Stimulated activated CD4-positive, alpha-beta T cell treated with anti-CD3 and anti-CD28 coated beads, TNF-alpha, amount 100 ng/mL, for 1 hour (primary cell): Measurements from ENCODE around the gene PRKCI.
"Not testable (repeated sequence)": the region's sequence is repeated elsewhere in the genome, so short reads cannot be mapped to it uniquely, and the experiment has no call there.

Experiments
- DNase-seq, 3 donors: peaks; one replicate each; pipeline ENCODE4 v3.0.0-alpha.2; 2020; ENCODE audit warnings: low read depth in 3 of 3, low spot score in 1 of 3

PRKCI gene

DNA sequence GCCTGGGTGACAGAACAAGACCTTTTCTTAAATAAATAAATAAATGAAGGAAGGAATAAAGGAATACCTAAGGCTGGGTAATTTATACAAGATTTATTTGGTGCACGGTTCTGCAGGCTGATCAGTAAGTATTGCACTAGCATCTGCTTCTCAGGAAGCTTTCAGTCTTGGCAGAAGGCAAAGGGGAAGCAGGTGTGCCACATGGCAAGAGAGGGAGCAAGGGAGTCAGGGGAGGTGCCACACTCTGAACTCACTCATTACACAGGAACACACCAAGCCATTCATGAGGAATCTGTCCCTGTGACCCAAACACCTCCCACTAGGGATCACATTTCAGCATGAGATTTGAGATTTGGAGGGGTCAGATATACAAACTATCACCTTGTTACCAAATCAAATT, 56.4 kb downstream of the PRKCI start:
- DNase-seq = no peak

DNA sequence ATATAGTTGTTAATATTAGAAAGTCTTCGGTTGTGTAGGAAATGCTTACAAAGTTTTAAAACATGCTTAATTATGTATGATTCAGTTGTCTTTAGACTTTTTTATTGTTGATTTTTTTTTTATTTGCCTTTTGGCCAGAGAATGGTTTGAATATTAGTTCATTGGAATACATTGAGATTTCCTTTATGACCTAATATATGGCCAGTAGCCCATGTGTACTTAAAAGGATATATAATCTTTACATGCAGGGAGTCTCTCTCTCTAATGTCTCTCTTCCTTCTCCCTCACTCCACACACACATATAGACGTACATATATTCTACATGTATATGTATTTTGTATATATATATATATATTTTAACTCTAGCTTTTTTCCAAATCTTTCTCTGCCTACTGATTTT, 68.0 kb downstream of the PRKCI start:
- DNase-seq = no peak

- no peak for DNase-seq
These were observed 73.4 kb downstream of the PRKCI start for GRCh38 chr3:170295586-170295985.

GRCh38 chr3:170296703-170297102, 74.5 kb downstream of the PRKCI start:
- no peak for DNase-seq

DNA sequence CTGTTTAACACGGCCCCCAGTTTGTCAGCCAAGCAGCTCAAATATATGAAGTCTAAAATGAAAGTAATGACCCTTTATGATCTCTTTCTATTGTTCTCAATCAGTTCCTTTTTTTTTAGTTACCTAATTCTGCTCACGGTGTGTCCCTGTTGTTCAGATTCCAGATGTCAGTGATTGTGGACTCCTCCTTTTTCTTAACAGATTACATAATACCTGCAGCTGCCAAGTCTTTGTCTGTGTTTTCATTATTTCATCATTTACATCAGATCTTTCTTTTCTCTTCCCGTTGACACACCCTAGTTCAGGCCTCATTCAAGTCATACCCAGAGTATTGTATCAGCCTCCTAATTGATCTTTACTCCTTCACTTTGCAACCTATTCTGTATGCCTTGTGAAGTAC, 79.2 kb downstream of the PRKCI start:
- no peak for DNase-seq

GRCh38 chr3:170302008-170302407, 79.8 kb downstream of the PRKCI start:
- DNase-seq = no peak

GRCh38 chr3:170306015-170306414, 83.8 kb downstream of the PRKCI start:
- DNase-seq = no peak

DNA sequence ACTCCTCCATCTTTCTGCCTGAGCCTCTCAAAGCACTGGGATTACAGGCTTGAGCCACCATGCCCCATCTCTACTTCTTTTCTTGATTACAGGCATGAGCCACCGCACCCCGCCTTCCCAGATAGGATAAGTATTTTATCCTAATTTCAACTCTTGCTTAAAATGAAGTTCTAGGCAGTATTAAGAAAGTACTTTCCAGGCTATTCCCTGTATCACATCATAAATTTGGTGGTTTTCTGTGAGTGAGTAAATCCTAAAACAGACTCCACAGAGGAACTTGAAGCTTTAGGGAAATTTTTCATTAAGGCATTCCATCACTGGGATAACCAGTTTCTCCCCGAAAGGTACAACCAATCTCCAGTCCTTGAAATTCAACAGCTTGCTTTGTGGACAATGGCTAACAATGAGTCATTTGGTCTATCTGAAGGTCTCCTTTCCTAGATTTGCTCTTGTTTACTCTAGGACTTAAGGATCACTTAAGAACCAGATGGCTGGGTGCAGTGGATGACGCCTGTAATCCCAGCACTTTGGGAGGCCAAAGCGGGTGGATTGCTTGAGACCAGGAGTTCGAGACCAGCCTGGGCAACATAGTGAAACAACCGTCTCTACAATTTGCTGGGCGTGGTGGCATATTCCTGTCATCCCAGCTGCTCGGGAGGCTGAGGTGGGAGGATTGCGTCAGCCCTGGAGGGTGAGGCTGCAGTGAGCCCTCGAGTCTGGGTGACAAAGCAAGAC, 85.6 kb downstream of the PRKCI start:
- no peak for DNase-seq

GRCh38 chr3:170309046-170309445, 86.8 kb downstream of the PRKCI start:
- DNase-seq = no peak

DNA sequence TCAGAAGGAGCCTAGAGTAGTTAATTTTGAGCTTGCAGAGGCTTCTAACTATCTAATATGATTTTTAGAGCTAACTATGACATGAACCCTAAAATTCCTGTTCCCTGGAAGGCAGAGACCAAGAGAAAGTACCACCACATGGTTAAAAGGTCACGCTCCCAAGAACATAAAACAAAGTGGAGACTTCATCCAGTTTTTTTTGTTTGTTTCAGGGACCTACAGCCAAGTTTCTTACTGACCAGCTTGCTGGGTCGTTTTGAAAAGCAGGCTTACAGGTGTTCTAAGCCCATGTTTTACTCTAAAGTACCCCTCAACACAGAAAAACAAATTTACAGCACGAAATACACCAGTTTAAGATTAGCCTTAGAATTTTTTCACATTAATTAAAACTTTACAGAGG, 95.7 kb downstream of the PRKCI start:
- no peak for DNase-seq

GRCh38 chr3:170320461-170321121, 98.4 kb downstream of the PRKCI start:
- no peak for DNase-seq

DNA sequence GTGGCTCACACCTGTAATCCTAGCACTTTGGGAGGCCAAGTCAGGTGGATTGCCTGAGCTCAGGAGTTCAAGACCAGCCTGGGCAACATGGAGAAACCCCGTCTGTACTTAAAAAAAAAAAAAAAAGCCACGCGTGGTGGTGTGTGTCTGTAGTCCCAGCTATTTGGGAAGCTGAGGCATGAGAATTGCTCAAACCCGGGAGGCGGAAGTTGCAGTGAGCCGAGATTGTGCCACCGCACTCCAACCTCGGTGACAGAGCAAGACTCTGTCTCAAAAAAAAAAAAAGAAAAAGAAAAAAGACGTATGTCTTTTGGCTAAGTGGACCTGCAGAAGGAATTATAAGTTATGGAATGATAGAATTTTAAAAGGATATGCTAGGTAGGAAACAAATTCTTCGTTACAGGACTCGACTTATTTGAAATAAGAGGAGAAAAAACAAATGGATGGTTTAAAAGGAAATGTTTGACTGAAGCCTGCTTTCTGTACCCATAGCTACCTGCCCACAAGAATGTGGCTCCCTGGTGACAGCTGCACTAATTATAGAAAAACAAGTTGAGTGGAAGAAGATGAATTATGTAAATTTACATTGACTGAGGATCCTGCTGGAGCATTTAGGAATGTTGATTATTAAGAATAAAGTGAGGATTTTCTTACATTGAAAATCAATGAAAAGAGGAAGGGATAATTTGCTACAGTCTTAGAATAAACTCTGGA, 99.3 kb downstream of the PRKCI start:
- no peak for DNase-seq

GRCh38 chr3:170322566-170323269, 100.5 kb downstream of the PRKCI start:
- DNase-seq = no peak

GRCh38 chr3:170323331-170323730, 101.1 kb downstream of the PRKCI start:
- DNase-seq = no peak

- DNase-seq = no peak
These were observed 102.7 kb downstream of the PRKCI start for GRCh38 chr3:170324962-170325361.

- no peak for DNase-seq
These were observed 105.0 kb downstream of the PRKCI start for GRCh38 chr3:170327040-170327808.

GRCh38 chr3:170327868-170328548, 105.8 kb downstream of the PRKCI start:
- DNase-seq = not testable (repeated sequence)

GRCh38 chr3:170330366-170330765, 108.1 kb downstream of the PRKCI start:
- DNase-seq = no peak

DNA sequence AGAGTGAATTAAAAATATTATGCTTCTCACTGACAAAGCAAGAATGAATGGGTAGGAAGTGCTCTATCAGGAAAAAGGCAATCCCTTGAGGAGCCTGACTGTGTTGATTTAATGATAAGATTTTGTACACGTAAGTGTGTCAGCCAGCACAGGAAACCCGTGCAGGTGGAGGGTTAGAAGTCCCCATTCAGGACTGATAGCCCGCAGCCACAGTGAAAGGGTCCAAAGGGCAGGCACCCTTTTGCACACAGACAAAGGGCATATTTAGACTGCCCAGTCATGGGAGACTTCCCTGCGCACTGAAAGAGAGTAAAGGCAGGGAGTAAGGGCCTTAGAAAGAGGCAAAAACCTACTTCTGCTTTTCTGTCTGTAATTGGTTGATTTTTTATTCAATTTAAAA, 108.9 kb downstream of the PRKCI start:
- no peak for DNase-seq

DNA sequence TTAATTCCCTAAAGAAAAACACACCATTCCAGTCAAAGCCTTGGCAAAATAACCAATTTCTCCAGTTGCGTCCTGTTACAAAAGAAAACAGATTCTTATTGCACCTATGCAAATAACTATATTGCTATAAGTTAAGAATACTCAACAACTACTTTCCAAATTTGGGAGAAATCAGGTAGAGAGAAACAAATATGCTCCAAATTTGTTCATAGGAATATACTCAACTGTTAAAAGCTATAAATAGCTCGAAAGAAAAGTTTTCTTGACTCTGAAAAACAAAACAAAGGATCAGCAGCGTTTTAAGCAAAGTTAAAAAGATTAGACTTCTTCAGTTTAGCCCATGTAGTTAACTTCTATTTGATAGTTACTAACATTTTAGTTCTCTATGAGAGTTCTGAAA, 115.2 kb downstream of the PRKCI start:
- DNase-seq = no peak
